Osteoblast (primary cell): Measurements from ENCODE around the gene GBX1. TPM values are rescaled to one million over a fixed set of nuclear protein-coding genes. Genes with fewer than 3 reads are reported as not detected.

ENCODE experiments used
- DNase-seq: peaks from one replicate; pipeline ENCODE4 v3.0.0; 2011; ENCODE audit warnings: low spot score, mixed read lengths; ENCODE audit not compliant: insufficient read length; ENCODE audit errors: missing footprints
- H2AFZ ChIP-seq: 2 replicates; pipeline ENCODE4 v1.6.0; 2011; ENCODE audit warnings: mild to moderate bottlenecking, low read length
- H3K27ac ChIP-seq: 2 replicates; pipeline ENCODE4 v1.5.1; 2011; ENCODE audit warnings: mild to moderate bottlenecking, low read depth, low read length, moderate library complexity
- H3K27me3 ChIP-seq: 2 replicates; pipeline ENCODE4 v1.6.0; 2012; ENCODE audit warnings: mild to moderate bottlenecking, control low read depth, inconsistent platforms, low read length, moderate library complexity; ENCODE audit not compliant: insufficient read depth
- H3K36me3 ChIP-seq: 2 replicates; pipeline ENCODE4 v1.5.1; 2011; ENCODE audit warnings: mild to moderate bottlenecking, low read length, control low read depth, moderate library complexity; ENCODE audit not compliant: insufficient read depth
- H3K4me1 ChIP-seq: 2 replicates; pipeline ENCODE4 v1.5.1; 2011; ENCODE audit warnings: mild to moderate bottlenecking, low read length, control low read depth, moderate library complexity; ENCODE audit not compliant: insufficient read depth
- H3K4me2 ChIP-seq: 2 replicates; pipeline ENCODE4 v1.6.0; 2011; ENCODE audit warnings: mild to moderate bottlenecking, low read length; ENCODE audit not compliant: insufficient read depth
- H3K4me3 ChIP-seq: fragments of 200-600 bp; sonication (generic); 3 replicates; pipeline ENCODE4 v1.5.1; 2012; ENCODE audit warnings: mild to moderate bottlenecking, low read length, inconsistent platforms; ENCODE audit not compliant: insufficient read depth
- H3K79me2 ChIP-seq: 2 replicates; pipeline ENCODE4 v1.6.0; 2012; ENCODE audit warnings: mild to moderate bottlenecking, low read length, control low read depth, inconsistent platforms; ENCODE audit not compliant: insufficient read depth
- H3K9me3 ChIP-seq: 2 replicates; pipeline ENCODE4 v1.5.1; 2011; ENCODE audit warnings: low read depth, low read length, control low read depth
- H4K20me1 ChIP-seq: 2 replicates; pipeline ENCODE4 v1.6.0; 2012; ENCODE audit warnings: mild to moderate bottlenecking, low read length, control low read depth; ENCODE audit not compliant: insufficient read depth
- total RNA-seq: library from RNA; depleted of rRNA; stranded (reverse); fragments of >200 nt; gene quantifications from 2 replicates; pipeline ENCODE4 v1.2.3, GENCODE V29; 2012
- TF ChIP-seq, protein P1 (sequence below): IDR thresholded peaks from 2 replicates; pipeline ENCODE4 v1.5.1; 2011; ENCODE audit warnings: mild to moderate bottlenecking, low read depth, low read length, moderate library complexity; ENCODE audit errors: extremely low read depth

The GBX1 gene
- total RNA-seq, 1 donor: not detected

- Histone ChIP-seq H3K4me1 (no peaks in the 10 kb centered on the region), H3K36me3 (peaks cover 4% of the 10 kb centered on the region), H3K79me2 (no peaks in the 10 kb centered on the region), H2AFZ (no peak overlapping the region), H3K4me3 (no peak overlapping the region), H3K27me3 (peaks cover 36% of the 10 kb centered on the region), H3K4me2 (no peak overlapping the region), H3K27ac (no peak overlapping the region), H3K9me3 (no peaks in the 10 kb centered on the region), H4K20me1 (peaks cover 3% of the 10 kb centered on the region)
- DNase-seq: no peak
- TF ChIP-seq, protein P1, sequence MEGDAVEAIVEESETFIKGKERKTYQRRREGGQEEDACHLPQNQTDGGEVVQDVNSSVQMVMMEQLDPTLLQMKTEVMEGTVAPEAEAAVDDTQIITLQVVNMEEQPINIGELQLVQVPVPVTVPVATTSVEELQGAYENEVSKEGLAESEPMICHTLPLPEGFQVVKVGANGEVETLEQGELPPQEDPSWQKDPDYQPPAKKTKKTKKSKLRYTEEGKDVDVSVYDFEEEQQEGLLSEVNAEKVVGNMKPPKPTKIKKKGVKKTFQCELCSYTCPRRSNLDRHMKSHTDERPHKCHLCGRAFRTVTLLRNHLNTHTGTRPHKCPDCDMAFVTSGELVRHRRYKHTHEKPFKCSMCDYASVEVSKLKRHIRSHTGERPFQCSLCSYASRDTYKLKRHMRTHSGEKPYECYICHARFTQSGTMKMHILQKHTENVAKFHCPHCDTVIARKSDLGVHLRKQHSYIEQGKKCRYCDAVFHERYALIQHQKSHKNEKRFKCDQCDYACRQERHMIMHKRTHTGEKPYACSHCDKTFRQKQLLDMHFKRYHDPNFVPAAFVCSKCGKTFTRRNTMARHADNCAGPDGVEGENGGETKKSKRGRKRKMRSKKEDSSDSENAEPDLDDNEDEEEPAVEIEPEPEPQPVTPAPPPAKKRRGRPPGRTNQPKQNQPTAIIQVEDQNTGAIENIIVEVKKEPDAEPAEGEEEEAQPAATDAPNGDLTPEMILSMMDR: no peak
These were observed 40.3 kb upstream of the GBX1 start for GRCh38 chr7:151207804-151208203.

- TF ChIP-seq, protein P1: no peak
- Histone ChIP-seq H3K27ac (no peak overlapping the region), H3K9me3 (no peaks in the 10 kb centered on the region), H3K79me2 (no peaks in the 10 kb centered on the region), H3K36me3 (peaks cover 4% of the 10 kb centered on the region), H3K4me2 (no peak overlapping the region), H4K20me1 (peaks cover 3% of the 10 kb centered on the region), H2AFZ (no peak overlapping the region), H3K4me1 (no peaks in the 10 kb centered on the region), H3K27me3 (peaks cover 39% of the 10 kb centered on the region), H3K4me3 (no peak overlapping the region)
- peak; percentile 65 for DNase-seq
These were observed 39.8 kb upstream of the GBX1 start for GRCh38 chr7:151207315-151207714.

- DNase-seq: peak; percentile 30
These were observed 39.4 kb upstream of the GBX1 start for GRCh38 chr7:151206914-151207313.

GRCh38 chr7:151205730-151206129 is 38.2 kb upstream of the GBX1 start:
- Histone ChIP-seq H4K20me1 (no peaks in the 10 kb centered on the region), H3K4me2 (no peak overlapping the region)

More at GRCh38 chr7:151206914-151207313, 39.4 kb upstream of the GBX1 start:
- Histone ChIP-seq H4K20me1 (peaks cover 3% of the 10 kb centered on the region), H3K27me3 (peaks cover 43% of the 10 kb centered on the region), H3K79me2 (no peaks in the 10 kb centered on the region), H3K9me3 (no peaks in the 10 kb centered on the region), H3K4me3 (no peak overlapping the region), H3K4me2 (no peak overlapping the region), H3K27ac (no peak overlapping the region), H2AFZ (no peak overlapping the region), H3K4me1 (no peaks in the 10 kb centered on the region), H3K36me3 (peaks cover 2% of the 10 kb centered on the region)
- TF ChIP-seq, protein P1: no peak

More at GRCh38 chr7:151205730-151206129, 38.2 kb upstream of the GBX1 start:
- Histone ChIP-seq H2AFZ (no peak overlapping the region), H3K4me3 (no peak overlapping the region), H3K27me3 (peaks cover 51% of the 10 kb centered on the region), H3K4me1 (no peaks in the 10 kb centered on the region), H3K27ac (no peak overlapping the region), H3K79me2 (no peaks in the 10 kb centered on the region), H3K9me3 (no peaks in the 10 kb centered on the region), H3K36me3 (no peaks in the 10 kb centered on the region)
- TF ChIP-seq, protein P1: no peak
- DNase-seq: peak; percentile 57
